Activated CD4-positive, alpha-beta T cell treated with anti-CD3 and anti-CD28 coated beads, Interleukin-2, amount 10 ng/mL, durations not matched to agents 24 days and 14 days (primary cell): Measurements from ENCODE around the gene LHFPL6. TPM values are rescaled to one million over a fixed set of nuclear protein-coding genes. Genes with fewer than 3 reads are reported as not detected.

ENCODE experiments used
- DNase-seq: peaks from one replicate; pipeline ENCODE4 v3.0.0; 2022
- H3K27ac Mint-ChIP-seq: one replicate; pipeline ENCODE4 v1.8.0; 2022; ENCODE audit warnings: mild to moderate bottlenecking, mixed read lengths
- H3K27me3 Mint-ChIP-seq: one replicate; pipeline ENCODE4 v1.8.0; 2022; ENCODE audit warnings: mixed read lengths
- H3K36me3 Mint-ChIP-seq: one replicate; pipeline ENCODE4 v1.8.0; 2022; ENCODE audit warnings: low read depth, mild to moderate bottlenecking, mixed read lengths
- H3K4me1 Mint-ChIP-seq: one replicate; pipeline ENCODE4 v1.8.0; 2021; ENCODE audit warnings: mixed read lengths
- H3K4me3 Mint-ChIP-seq: one replicate; pipeline ENCODE4 v1.8.0; 2022; ENCODE audit warnings: mild to moderate bottlenecking, moderate library complexity, mixed read lengths
- H3K9me3 Mint-ChIP-seq: one replicate; pipeline ENCODE4 v1.8.0; 2021; ENCODE audit warnings: mixed read lengths
- intact Hi-C: fragments of 100-400 bp; cut with micrococcal nuclease; formaldehyde crosslinking; loops from one replicate; pipeline ENCODE4 v1.15.1; 2023
- total RNA-seq: library from RNA; stranded (reverse); gene quantifications from 2 replicates; pipeline ENCODE4 v1.2.3, GENCODE V29; 2022

LHFPL6 gene
- total RNA-seq, 1 donor from 2014 or later = 4.8 TPM

DNA sequence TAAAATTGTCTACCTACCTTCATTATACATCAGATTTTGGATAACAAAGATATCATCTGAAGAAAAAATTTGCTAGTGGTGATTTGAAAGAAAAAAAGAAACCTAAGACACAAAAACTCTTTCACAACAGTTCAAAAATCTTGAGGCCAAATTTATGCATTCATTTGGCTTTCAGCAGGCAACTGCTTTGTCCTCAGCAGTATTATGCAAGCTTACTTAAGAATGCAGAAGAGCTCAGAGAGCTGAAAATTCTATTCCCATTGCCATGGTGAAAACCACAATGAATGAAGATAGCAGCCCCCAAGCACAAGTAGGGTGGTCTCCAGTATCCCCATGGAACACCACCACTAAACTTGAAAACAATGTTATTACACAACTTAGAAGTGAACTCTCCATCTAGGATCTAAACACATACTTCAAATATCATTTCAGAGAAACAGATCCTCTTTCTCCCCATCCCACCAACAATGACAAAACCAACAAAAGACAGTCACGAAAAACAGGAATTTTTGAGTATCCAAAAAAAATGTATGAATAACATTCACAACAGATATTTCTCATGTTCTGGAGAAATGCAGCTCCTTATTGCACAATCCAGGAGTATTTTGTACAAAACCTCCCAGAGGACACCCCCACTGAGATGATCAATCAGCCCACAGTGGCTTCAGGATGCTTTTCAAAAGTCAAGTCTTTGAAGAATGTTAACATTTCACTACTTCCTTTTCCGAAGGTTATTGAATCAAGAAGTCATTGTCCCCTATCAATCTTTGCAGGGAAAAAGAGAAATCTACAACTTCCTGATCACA lies 192.7 kb downstream of the LHFPL6 start:
- Mint-ChIP-seq H3K9me3 (no peaks in the 10 kb centered on the region), H3K4me3 (no peak overlapping the region), H3K36me3 (no peaks in the 10 kb centered on the region), H3K27me3 (peaks cover 7% of the 10 kb centered on the region), H3K4me1 (no peaks in the 10 kb centered on the region), H3K27ac (no peak overlapping the region)
- DNase-seq = no peak
- intact Hi-C loops = no loop called here

- Mint-ChIP-seq H3K4me1 (no peaks in the 10 kb centered on the region), H3K36me3 (no peaks in the 10 kb centered on the region), H3K27ac (no peak overlapping the region), H3K4me3 (no peak overlapping the region), H3K27me3 (peaks cover 8% of the 10 kb centered on the region), H3K9me3 (no peaks in the 10 kb centered on the region)
- intact Hi-C loops = loop anchor here (10.0 kb wide), 1 partner anchor 206 kb away; no protein-coding TSS in a partner anchor
- no peak for DNase-seq
Measured at GRCh38 chr13:39408512-39408911, 194.5 kb downstream of the LHFPL6 start.

- Mint-ChIP-seq H3K27me3 (peaks cover 8% of the 10 kb centered on the region), H3K27ac (no peak overlapping the region), H3K4me3 (no peak overlapping the region), H3K4me1 (no peaks in the 10 kb centered on the region), H3K36me3 (no peaks in the 10 kb centered on the region), H3K9me3 (no peaks in the 10 kb centered on the region)
- DNase-seq = no peak
- intact Hi-C loops = loop anchor here (10.0 kb wide), 1 partner anchor 207 kb away; no protein-coding TSS in a partner anchor
Measured at GRCh38 chr13:39407786-39408185, 195.2 kb downstream of the LHFPL6 start.

- intact Hi-C loops = loop anchor here (10.0 kb wide), 1 partner anchor 208 kb away; no protein-coding TSS in a partner anchor
- no peak for DNase-seq
- Mint-ChIP-seq H3K27me3 (peaks cover 8% of the 10 kb centered on the region), H3K36me3 (no peaks in the 10 kb centered on the region), H3K9me3 (no peaks in the 10 kb centered on the region), H3K4me1 (no peaks in the 10 kb centered on the region), H3K27ac (no peak overlapping the region), H3K4me3 (no peak overlapping the region)
Measured at GRCh38 chr13:39407138-39407537, 195.9 kb downstream of the LHFPL6 start.

DNA sequence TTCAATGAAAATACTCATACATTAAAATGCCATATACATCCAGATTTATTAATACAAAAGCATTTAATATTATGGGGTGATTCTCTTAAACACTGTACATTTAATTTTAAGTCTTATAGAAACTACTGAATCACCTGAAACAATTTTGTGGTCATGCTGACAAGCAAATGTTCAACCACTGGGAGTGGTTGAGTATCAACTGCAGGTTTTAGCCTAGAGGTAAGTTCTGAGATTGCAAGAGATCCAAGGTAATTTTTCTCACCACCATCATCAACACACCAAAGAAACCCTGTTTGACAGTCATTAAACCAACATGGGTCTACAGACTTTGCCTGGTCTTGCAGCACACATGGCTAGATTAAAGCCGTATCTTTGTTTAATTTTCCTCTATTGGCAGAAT lies 196.3 kb downstream of the LHFPL6 start:
- H3K27me3 Mint-ChIP-seq = peaks cover 8% of the 10 kb centered on the region
- DNase-seq = no peak
- intact Hi-C loops = loop anchor here (10.0 kb wide), 1 partner anchor 208 kb away; no protein-coding TSS in a partner anchor

GRCh38 chr13:39405596-39406205 lies 197.3 kb downstream of the LHFPL6 start:
- Mint-ChIP-seq H3K9me3 (no peaks in the 10 kb centered on the region), H3K4me3 (no peak overlapping the region), H3K27ac (no peak overlapping the region), H3K36me3 (no peaks in the 10 kb centered on the region), H3K4me1 (no peaks in the 10 kb centered on the region), H3K27me3 (peaks cover 8% of the 10 kb centered on the region)
- DNase-seq = no peak
- intact Hi-C loops = loop anchor here (10.0 kb wide), 1 partner anchor 209 kb away; no protein-coding TSS in a partner anchor

More for the DNA sequence above, 196.3 kb downstream of the LHFPL6 start:
- H3K36me3 Mint-ChIP-seq = no peaks in the 10 kb centered on the region
- no peak overlapping the region for H3K27ac Mint-ChIP-seq
- H3K9me3 Mint-ChIP-seq = no peaks in the 10 kb centered on the region
- no peaks in the 10 kb centered on the region for H3K4me1 Mint-ChIP-seq
- H3K4me3 Mint-ChIP-seq = no peak overlapping the region

DNA sequence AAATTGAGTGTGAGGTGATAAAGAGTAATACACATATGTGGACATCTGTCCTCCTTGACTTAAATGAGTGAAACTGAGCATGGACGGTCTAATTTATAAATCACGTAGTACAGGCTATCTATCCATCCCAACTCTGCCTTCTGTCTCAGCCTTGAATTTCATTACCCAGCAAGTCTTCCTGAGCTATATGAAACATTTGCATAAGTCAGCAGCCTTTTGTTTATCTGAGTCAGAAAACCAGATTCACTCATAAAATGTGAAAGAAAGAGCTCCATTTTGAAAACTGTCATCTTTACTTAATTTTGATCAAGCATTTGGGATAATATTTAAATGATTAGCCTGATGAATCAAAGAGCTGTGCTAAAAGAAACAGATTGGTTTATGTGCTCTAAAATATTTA lies 197.9 kb downstream of the LHFPL6 start:
- Mint-ChIP-seq H3K4me1 (no peaks in the 10 kb centered on the region), H3K4me3 (no peak overlapping the region), H3K36me3 (no peaks in the 10 kb centered on the region), H3K27me3 (peaks cover 8% of the 10 kb centered on the region), H3K27ac (no peak overlapping the region), H3K9me3 (no peaks in the 10 kb centered on the region)
- intact Hi-C loops = loop anchor here (10.0 kb wide), 1 partner anchor 210 kb away; no protein-coding TSS in a partner anchor
- DNase-seq = no peak

DNA sequence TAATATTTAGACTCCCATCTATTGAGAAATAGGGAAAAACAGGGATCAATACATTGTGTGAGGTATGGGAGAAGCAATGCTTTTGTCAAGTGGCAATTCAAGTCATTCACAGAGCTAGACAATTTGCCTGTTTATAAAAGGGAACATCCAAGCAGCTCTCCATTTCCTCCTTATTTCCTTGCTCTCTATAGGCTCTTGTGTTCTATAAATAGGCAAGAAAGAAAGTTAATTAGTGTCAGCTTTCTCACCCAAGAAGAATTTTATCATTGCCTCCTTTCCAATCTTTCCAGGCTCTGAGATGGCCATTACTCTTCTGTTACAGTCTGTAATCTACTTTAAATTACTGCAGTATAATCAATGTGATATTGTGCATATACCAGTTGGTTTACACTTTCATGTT lies 199.9 kb downstream of the LHFPL6 start:
- H3K4me3 Mint-ChIP-seq = no peak overlapping the region
- no peaks in the 10 kb centered on the region for H3K9me3 Mint-ChIP-seq
- no peak for DNase-seq
- no peaks in the 10 kb centered on the region for H3K36me3 Mint-ChIP-seq
- H3K27ac Mint-ChIP-seq = no peak overlapping the region
- intact Hi-C loops = loop anchor here (10.0 kb wide), 1 partner anchor 212 kb away; no protein-coding TSS in a partner anchor
- peaks cover 7% of the 10 kb centered on the region for H3K27me3 Mint-ChIP-seq
- no peaks in the 10 kb centered on the region for H3K4me1 Mint-ChIP-seq

- Mint-ChIP-seq H3K36me3 (no peaks in the 10 kb centered on the region), H3K27me3 (peaks cover 7% of the 10 kb centered on the region), H3K4me1 (no peaks in the 10 kb centered on the region), H3K27ac (no peak overlapping the region), H3K4me3 (no peak overlapping the region), H3K9me3 (no peaks in the 10 kb centered on the region)
- intact Hi-C loops = loop anchor here (10.0 kb wide), 1 partner anchor 212 kb away; no protein-coding TSS in a partner anchor
- no peak for DNase-seq
Measured at GRCh38 chr13:39402221-39402970, 200.6 kb downstream of the LHFPL6 start.

DNA sequence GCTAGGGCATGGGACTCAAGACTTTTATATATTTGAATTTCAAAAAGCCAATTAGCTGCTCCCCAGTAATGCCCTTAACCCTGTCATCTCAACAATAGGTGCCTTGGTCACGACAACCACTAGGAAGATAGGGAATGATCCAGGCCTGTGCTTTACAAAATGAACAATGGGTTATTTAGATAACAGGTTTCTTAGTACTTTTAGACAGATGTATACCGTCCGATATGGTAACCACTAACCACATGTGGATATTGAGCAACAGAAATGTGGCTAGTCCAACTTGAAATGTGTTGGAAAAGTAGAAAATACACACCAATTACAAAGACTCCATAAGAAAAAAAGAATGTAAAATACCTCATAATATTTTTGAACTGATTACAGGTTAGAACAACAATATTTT lies 201.2 kb downstream of the LHFPL6 start:
- Mint-ChIP-seq H3K4me1 (no peaks in the 10 kb centered on the region), H3K36me3 (no peaks in the 10 kb centered on the region), H3K4me3 (no peak overlapping the region), H3K27ac (no peak overlapping the region), H3K27me3 (peaks cover 3% of the 10 kb centered on the region), H3K9me3 (no peaks in the 10 kb centered on the region)
- no peak for DNase-seq
- intact Hi-C loops = loop anchor here (10.0 kb wide), 1 partner anchor 213 kb away; no protein-coding TSS in a partner anchor

DNA sequence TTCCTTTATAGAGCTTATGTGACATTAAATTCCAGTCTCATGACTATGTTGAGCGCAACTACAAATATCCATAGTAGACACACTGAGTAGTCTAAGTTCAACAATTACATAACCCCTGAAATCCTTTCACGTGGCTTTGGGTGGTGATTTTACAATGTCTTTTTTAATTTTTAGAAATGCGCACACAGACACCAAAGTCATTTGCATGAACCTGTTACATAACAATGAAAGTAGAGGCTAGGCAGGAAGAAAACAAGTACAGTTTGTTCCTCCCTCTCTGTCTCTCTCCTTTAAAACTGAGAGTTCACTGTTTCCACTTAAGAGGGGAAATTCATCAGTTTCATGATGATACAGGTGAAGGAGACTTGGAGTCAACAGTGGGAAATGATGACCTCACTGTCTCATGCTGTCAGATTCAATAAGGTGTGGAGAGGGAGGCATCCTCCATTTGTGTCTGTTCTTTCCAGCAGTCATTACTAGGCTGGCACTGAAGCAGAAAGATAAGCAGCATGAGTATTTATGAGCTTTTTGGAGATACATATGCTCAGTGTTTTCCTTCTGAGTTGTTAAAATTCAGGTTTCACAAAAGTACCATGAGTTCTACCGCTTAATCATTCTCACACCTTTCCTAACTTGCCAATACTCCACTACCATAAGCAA lies 201.8 kb downstream of the LHFPL6 start:
- no peaks in the 10 kb centered on the region for H3K36me3 Mint-ChIP-seq
- no peak overlapping the region for H3K4me3 Mint-ChIP-seq
- DNase-seq = no peak
- peaks cover 3% of the 10 kb centered on the region for H3K27me3 Mint-ChIP-seq
- no peaks in the 10 kb centered on the region for H3K4me1 Mint-ChIP-seq
- intact Hi-C loops = loop anchor here (10.0 kb wide), 1 partner anchor 214 kb away; no protein-coding TSS in a partner anchor
- H3K9me3 Mint-ChIP-seq = no peaks in the 10 kb centered on the region
- H3K27ac Mint-ChIP-seq = no peak overlapping the region

DNA sequence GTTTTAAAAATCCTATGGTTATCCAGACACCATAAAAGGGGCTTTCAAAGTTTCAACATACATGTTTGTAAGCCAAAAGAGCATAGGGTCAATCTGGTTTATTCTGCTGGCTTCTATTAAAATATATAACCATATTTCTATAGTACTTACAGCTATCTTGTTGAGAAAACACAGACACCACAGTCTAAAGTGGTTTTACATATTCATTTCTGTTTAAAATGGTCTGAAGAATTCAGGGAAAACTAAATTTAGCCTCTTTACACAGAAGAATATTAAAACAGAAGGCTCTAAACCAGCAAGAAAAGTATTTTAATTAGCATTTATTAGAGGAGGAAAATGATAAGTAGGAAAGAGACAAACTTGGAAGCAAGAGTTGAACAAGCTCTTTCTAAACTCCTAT lies 203.9 kb downstream of the LHFPL6 start:
- Mint-ChIP-seq H3K27me3 (no peaks in the 10 kb centered on the region), H3K9me3 (no peaks in the 10 kb centered on the region), H3K36me3 (no peaks in the 10 kb centered on the region), H3K4me1 (no peaks in the 10 kb centered on the region), H3K4me3 (no peak overlapping the region), H3K27ac (no peak overlapping the region)
- intact Hi-C loops = no loop called here
- no peak for DNase-seq

DNA sequence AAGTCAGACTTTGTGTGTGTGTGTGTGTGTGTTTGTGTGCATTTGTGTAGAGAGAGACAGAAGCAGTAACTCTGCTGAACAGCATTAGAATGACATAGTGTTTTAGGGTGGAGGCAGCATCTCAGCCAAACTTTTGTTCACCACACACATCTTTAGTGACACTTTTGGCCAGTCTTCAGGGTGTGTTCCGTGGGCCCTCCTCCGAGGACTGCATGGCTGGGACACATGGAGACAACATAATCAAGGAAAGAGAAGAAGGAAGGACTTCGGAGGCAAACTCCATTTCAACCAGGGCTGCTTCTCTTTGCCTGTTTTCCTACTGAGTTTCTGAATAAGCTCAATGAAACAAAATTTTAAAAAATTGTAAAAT lies 205.1 kb downstream of the LHFPL6 start:
- intact Hi-C loops = no loop called here
- H3K27ac Mint-ChIP-seq = no peak overlapping the region
- no peaks in the 10 kb centered on the region for H3K27me3 Mint-ChIP-seq
- no peak for DNase-seq
- H3K36me3 Mint-ChIP-seq = no peaks in the 10 kb centered on the region
- no peak overlapping the region for H3K4me3 Mint-ChIP-seq
- no peaks in the 10 kb centered on the region for H3K4me1 Mint-ChIP-seq
- H3K9me3 Mint-ChIP-seq = no peaks in the 10 kb centered on the region
